ENCODE data around the gene ATP6V0A1. TPM values are rescaled to one million over a fixed set of nuclear protein-coding genes. Genes with fewer than 3 reads are reported as not detected.

The ATP6V0A1 gene
- total RNA-seq, 1 experiment from 2014 or later, result 55.2 TPM

DNA sequence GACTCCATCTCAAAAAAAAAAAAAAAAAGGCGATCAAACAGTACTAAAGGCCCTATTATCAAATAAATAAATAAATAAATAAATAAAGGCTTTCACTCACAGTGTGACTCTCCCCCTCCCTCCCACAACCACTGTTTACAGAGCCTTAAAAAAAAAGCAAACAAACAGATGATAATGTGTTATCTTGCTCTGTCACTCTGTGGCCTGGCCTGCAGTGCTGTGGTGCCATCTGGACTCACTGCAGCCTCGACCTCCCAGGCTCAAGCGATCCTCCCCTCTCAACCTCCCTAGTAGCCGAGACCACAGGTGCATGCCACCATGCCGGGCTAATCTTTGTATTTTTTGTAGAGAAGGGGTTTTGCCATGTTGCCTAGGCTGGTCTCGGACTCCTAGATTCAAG lies 69.3 kb downstream of the ATP6V0A1 start (continued):
- TF ChIP-seq, protein P1, sequence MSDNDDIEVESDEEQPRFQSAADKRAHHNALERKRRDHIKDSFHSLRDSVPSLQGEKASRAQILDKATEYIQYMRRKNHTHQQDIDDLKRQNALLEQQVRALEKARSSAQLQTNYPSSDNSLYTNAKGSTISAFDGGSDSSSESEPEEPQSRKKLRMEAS (CRISPR knock-in tag; IDR thresholded peaks at IDR 0.05), result no peak
- TF ChIP-seq ZNF138 (CRISPR knock-in tag; conservative IDR thresholded peaks at IDR 0.05) (no peak), TCF7 (CRISPR knock-in tag; IDR thresholded peaks at IDR 0.05; ENCODE audit: low read depth) (no peak), ZNF317 (CRISPR knock-in tag; IDR thresholded peaks at IDR 0.05; ENCODE audit: borderline replicate concordance, low read depth) (no peak), NFYB (CRISPR knock-in tag; conservative IDR thresholded peaks at IDR 0.05; ENCODE audit: low read depth) (no peak), SMAD4 (CRISPR knock-in tag; IDR thresholded peaks at IDR 0.05) (no peak)
- TF ChIP-seq, protein P2, sequence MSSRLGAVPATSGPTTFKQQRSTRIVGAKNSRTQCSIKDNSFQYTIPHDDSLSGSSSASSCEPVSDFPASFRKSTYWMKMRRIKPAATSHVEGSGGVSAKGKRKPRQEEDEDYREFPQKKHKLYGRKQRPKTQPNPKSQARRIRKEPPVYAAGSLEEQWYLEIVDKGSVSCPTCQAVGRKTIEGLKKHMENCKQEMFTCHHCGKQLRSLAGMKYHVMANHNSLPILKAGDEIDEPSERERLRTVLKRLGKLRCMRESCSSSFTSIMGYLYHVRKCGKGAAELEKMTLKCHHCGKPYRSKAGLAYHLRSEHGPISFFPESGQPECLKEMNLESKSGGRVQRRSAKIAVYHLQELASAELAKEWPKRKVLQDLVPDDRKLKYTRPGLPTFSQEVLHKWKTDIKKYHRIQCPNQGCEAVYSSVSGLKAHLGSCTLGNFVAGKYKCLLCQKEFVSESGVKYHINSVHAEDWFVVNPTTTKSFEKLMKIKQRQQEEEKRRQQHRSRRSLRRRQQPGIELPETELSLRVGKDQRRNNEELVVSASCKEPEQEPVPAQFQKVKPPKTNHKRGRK (CRISPR knock-in tag; IDR thresholded peaks at IDR 0.05; ENCODE audit: borderline replicate concordance), result no peak
- TF ChIP-seq, protein P3, sequence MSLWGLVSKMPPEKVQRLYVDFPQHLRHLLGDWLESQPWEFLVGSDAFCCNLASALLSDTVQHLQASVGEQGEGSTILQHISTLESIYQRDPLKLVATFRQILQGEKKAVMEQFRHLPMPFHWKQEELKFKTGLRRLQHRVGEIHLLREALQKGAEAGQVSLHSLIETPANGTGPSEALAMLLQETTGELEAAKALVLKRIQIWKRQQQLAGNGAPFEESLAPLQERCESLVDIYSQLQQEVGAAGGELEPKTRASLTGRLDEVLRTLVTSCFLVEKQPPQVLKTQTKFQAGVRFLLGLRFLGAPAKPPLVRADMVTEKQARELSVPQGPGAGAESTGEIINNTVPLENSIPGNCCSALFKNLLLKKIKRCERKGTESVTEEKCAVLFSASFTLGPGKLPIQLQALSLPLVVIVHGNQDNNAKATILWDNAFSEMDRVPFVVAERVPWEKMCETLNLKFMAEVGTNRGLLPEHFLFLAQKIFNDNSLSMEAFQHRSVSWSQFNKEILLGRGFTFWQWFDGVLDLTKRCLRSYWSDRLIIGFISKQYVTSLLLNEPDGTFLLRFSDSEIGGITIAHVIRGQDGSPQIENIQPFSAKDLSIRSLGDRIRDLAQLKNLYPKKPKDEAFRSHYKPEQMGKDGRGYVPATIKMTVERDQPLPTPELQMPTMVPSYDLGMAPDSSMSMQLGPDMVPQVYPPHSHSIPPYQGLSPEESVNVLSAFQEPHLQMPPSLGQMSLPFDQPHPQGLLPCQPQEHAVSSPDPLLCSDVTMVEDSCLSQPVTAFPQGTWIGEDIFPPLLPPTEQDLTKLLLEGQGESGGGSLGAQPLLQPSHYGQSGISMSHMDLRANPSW (CRISPR knock-in tag; conservative IDR thresholded peaks at IDR 0.05; ENCODE audit: low read depth), result no peak

DNA sequence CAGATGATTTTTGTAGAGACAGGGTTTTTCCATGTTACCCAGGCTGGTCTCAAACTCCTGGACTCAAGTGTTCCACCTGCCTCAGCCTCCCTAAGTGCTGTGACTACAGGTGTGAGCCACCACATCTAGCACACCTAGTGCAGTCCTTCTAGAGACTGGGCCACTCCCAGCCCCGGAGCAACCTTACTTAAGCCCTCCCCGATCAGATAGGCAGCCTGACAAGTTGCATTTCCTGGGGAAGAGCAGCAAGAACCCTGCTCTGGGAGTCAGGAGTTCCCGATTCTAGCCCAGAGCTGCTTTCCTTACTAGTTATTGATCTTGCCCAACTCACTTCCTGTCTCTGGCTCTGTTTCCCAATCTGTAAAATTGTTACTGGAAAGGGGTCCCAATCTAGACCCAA lies 70.4 kb downstream of the ATP6V0A1 start:
- peaks cover 4% of the 10 kb centered on the region for H3K4me1 Mint-ChIP-seq
- ChIA-PET POLR2A (no interaction called here), CTCF (interaction anchor here (0.6 to 2.6 kb wide), 4 partner anchors 9 to 307 kb away, joined by 3 to 12 read pairs (median 8); no protein-coding TSS in a partner anchor)
- no peak for ATAC-seq
- no peak overlapping the region for H3K27ac Mint-ChIP-seq
- DNase-seq (ENCODE audit: low spot score), result no peak
- no peak overlapping the region for H3K4me3 Mint-ChIP-seq
- no peaks in the 10 kb centered on the region for H3K36me3 Mint-ChIP-seq
- peaks cover 32% of the 10 kb centered on the region for H3K27me3 Mint-ChIP-seq (ENCODE audit: low read depth)
- no peaks in the 10 kb centered on the region for H3K9me3 Mint-ChIP-seq
- TF ChIP-seq, protein P2 (CRISPR knock-in tag; IDR thresholded peaks at IDR 0.05; ENCODE audit: borderline replicate concordance), result no peak
- TF ChIP-seq, protein P4, sequence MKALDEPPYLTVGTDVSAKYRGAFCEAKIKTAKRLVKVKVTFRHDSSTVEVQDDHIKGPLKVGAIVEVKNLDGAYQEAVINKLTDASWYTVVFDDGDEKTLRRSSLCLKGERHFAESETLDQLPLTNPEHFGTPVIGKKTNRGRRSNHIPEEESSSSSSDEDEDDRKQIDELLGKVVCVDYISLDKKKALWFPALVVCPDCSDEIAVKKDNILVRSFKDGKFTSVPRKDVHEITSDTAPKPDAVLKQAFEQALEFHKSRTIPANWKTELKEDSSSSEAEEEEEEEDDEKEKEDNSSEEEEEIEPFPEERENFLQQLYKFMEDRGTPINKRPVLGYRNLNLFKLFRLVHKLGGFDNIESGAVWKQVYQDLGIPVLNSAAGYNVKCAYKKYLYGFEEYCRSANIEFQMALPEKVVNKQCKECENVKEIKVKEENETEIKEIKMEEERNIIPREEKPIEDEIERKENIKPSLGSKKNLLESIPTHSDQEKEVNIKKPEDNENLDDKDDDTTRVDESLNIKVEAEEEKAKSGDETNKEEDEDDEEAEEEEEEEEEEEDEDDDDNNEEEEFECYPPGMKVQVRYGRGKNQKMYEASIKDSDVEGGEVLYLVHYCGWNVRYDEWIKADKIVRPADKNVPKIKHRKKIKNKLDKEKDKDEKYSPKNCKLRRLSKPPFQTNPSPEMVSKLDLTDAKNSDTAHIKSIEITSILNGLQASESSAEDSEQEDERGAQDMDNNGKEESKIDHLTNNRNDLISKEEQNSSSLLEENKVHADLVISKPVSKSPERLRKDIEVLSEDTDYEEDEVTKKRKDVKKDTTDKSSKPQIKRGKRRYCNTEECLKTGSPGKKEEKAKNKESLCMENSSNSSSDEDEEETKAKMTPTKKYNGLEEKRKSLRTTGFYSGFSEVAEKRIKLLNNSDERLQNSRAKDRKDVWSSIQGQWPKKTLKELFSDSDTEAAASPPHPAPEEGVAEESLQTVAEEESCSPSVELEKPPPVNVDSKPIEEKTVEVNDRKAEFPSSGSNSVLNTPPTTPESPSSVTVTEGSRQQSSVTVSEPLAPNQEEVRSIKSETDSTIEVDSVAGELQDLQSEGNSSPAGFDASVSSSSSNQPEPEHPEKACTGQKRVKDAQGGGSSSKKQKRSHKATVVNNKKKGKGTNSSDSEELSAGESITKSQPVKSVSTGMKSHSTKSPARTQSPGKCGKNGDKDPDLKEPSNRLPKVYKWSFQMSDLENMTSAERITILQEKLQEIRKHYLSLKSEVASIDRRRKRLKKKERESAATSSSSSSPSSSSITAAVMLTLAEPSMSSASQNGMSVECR (CRISPR knock-in tag; IDR thresholded peaks at IDR 0.05; ENCODE audit: borderline replicate concordance), result no peak
- TF ChIP-seq KAT7 (CRISPR knock-in tag; IDR thresholded peaks at IDR 0.05; ENCODE audit: borderline replicate concordance), result no peak
- TF ChIP-seq, protein P5, sequence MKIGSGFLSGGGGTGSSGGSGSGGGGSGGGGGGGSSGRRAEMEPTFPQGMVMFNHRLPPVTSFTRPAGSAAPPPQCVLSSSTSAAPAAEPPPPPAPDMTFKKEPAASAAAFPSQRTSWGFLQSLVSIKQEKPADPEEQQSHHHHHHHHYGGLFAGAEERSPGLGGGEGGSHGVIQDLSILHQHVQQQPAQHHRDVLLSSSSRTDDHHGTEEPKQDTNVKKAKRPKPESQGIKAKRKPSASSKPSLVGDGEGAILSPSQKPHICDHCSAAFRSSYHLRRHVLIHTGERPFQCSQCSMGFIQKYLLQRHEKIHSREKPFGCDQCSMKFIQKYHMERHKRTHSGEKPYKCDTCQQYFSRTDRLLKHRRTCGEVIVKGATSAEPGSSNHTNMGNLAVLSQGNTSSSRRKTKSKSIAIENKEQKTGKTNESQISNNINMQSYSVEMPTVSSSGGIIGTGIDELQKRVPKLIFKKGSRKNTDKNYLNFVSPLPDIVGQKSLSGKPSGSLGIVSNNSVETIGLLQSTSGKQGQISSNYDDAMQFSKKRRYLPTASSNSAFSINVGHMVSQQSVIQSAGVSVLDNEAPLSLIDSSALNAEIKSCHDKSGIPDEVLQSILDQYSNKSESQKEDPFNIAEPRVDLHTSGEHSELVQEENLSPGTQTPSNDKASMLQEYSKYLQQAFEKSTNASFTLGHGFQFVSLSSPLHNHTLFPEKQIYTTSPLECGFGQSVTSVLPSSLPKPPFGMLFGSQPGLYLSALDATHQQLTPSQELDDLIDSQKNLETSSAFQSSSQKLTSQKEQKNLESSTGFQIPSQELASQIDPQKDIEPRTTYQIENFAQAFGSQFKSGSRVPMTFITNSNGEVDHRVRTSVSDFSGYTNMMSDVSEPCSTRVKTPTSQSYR (CRISPR knock-in tag; IDR thresholded peaks at IDR 0.05), result no peak
- no peak for TF ChIP-seq PRRX2 (CRISPR knock-in tag; IDR thresholded peaks at IDR 0.05)
- no peak for TF ChIP-seq IRF2 (CRISPR knock-in tag; IDR thresholded peaks at IDR 0.05; ENCODE audit: borderline replicate concordance, low read depth)
- TF ChIP-seq, protein P6, sequence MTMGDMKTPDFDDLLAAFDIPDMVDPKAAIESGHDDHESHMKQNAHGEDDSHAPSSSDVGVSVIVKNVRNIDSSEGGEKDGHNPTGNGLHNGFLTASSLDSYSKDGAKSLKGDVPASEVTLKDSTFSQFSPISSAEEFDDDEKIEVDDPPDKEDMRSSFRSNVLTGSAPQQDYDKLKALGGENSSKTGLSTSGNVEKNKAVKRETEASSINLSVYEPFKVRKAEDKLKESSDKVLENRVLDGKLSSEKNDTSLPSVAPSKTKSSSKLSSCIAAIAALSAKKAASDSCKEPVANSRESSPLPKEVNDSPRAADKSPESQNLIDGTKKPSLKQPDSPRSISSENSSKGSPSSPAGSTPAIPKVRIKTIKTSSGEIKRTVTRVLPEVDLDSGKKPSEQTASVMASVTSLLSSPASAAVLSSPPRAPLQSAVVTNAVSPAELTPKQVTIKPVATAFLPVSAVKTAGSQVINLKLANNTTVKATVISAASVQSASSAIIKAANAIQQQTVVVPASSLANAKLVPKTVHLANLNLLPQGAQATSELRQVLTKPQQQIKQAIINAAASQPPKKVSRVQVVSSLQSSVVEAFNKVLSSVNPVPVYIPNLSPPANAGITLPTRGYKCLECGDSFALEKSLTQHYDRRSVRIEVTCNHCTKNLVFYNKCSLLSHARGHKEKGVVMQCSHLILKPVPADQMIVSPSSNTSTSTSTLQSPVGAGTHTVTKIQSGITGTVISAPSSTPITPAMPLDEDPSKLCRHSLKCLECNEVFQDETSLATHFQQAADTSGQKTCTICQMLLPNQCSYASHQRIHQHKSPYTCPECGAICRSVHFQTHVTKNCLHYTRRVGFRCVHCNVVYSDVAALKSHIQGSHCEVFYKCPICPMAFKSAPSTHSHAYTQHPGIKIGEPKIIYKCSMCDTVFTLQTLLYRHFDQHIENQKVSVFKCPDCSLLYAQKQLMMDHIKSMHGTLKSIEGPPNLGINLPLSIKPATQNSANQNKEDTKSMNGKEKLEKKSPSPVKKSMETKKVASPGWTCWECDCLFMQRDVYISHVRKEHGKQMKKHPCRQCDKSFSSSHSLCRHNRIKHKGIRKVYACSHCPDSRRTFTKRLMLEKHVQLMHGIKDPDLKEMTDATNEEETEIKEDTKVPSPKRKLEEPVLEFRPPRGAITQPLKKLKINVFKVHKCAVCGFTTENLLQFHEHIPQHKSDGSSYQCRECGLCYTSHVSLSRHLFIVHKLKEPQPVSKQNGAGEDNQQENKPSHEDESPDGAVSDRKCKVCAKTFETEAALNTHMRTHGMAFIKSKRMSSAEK (CRISPR knock-in tag; IDR thresholded peaks at IDR 0.05; ENCODE audit: borderline replicate concordance), result no peak
- TF ChIP-seq, protein P7, sequence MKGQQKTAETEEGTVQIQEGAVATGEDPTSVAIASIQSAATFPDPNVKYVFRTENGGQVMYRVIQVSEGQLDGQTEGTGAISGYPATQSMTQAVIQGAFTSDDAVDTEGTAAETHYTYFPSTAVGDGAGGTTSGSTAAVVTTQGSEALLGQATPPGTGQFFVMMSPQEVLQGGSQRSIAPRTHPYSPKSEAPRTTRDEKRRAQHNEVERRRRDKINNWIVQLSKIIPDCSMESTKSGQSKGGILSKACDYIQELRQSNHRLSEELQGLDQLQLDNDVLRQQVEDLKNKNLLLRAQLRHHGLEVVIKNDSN (CRISPR knock-in tag; IDR thresholded peaks at IDR 0.05), result no peak
- TF ChIP-seq FOXP1 (CRISPR knock-in tag; IDR thresholded peaks at IDR 0.05; ENCODE audit: borderline replicate concordance), result no peak
